SKM-1 treated with dmso at 0.1 percent for 144 hours (cell line): ENCODE data around the gene DEPDC5.

Experiments
- DNase-seq: peaks from one replicate; lab custom pipeline; 2025; ENCODE audit not compliant: unreplicated experiment; lab: John Stamatoyannopoulos, UW

DEPDC5 gene

DNA sequence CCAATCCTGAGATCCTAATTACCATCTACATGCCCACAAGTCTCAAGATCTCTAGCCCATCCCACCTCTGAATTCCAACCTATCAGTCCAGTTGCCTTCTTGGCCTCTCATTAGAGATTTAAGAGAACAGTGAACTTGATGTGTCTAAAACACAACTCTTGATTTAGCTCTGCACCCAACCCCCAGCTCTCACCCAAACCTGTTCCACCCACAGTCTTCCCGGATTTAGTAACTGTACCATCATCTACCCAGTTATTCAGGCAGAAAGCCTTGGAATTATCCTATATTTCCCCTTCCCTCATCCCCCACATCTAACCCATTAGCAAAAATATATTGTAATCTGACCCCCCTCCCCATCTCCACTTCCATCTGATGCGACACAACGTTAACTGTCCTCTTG lies 166.5 kb downstream of the DEPDC5 start:
- DNase-seq = no peak

- DNase-seq = no peak
These were observed 167.3 kb downstream of the DEPDC5 start for GRCh38 chr22:31921106-31921505.

- DNase-seq = peak; percentile 35
These were observed 168.7 kb downstream of the DEPDC5 start for GRCh38 chr22:31922534-31922933.

- peak; percentile 42 for DNase-seq
These were observed 169.3 kb downstream of the DEPDC5 start for GRCh38 chr22:31923136-31923535.

DNA sequence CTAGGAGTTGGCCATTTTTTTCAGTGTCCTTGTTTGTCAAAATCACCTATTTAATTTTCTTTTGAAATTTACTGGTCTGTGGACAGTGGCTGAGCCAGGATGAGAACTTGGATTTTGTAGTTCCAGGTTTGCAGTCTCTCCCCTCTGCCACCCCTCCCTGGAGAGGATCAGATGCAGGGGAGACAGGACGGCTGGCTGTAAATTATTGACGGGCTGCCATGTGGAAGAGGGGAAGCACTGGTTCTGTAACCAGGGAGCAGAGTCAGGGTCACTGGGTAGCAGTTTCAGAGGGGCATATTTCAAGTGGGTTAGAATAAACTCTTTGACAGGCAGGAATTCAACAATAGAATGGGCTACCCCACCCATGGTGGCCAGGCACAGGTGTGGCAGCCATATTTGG lies 169.9 kb downstream of the DEPDC5 start:
- no peak for DNase-seq

DNA sequence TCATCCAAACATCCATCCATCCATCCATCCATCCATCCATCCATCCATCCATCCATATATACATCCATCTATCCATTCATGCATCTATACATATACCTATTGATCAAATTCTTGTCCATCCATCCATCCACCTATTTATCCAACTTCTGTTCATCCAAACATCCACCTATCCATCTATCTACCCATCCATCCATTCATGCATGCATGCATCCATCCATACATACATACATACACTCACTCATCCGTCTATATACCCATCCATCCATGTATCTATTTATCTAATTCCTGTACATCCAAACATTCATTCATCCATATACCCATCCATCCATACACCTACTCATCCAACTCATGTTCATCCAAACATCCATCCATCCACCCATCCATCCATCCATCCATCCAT lies 171.2 kb downstream of the DEPDC5 start:
- DNase-seq = no peak

- no peak for DNase-seq
These were observed 172.2 kb downstream of the DEPDC5 start for GRCh38 chr22:31926024-31926423.

DNA sequence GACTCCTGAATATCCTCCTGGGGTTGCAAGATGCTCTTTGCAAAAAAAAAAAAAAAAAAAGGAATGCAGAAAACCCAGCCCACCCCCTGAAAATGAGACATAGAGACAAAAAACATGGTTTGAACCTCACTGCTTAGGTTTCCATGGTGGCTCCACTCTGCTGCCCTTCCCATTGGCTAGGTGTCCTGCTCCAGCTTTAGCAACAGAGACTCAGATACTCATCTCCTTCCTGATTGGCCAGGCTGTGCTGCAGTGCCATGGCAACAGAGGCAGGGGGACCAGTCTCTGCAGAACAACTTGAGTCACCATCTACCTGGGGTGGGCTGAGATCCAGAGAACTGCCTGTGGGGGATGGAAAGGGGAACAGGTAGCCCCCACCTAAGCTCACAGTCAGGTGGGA lies 173.2 kb downstream of the DEPDC5 start:
- no peak for DNase-seq

DNA sequence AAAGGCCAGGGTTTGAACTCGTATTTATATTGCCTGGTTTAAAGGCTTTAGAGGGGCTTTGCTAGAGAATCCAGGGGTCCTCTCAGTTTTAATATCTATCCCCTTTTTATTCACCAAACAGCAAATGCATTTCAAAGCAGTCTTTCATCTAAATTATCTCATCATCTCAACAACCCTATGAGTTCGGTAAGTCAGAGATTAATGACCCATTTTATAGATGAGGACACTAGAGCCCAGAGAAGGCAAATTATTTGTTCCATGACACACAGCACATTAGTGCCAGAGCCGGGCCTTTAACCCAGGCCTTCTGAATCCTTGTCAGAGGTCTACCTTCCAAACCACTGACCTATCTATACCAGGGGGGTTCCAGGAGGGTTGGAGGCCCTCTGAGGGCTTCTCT lies 173.7 kb downstream of the DEPDC5 start:
- DNase-seq = no peak

DNA sequence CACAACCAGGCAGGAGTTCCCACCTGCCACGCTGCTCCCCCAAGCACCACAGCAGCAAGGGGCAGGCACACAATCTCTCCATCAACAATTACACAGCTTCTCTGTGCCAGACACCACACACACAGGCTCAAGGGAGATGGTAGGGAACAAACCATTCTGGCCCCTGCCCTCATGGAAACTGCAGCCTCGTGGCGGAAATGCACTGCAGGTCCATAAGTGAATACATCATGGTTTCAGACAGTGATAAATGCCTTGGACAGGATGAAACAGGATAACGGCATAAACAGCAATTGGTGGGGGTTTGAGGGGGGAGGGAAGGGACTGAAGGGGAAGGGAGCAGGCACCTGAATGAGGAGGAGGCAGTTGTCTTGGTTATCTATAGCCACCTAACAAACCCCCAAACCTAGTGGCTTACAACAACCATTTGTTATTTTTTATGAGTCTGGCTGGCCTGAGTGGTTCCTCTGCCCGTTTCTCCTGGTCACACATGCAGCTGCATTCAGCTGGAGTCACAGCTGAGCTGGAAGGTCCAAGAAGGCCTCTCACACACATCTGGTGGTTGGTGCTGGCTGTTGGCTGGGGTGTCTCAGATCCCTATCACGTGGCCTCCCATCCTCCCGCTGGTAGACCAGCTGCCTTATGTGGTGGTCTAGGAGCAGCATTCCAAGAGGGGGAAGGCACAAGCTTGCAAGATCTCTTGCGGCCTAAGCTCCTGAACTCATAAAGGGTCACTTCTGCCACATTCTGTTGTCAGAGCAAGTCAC lies 175.5 kb downstream of the DEPDC5 start:
- DNase-seq = no peak

GRCh38 chr22:31932863-31933262 lies 179.0 kb downstream of the DEPDC5 start:
- no peak for DNase-seq

- DNase-seq = no peak
These were observed 179.6 kb downstream of the DEPDC5 start for GRCh38 chr22:31933406-31933805.

GRCh38 chr22:31933816-31934482 lies 180.1 kb downstream of the DEPDC5 start:
- DNase-seq = no peak

GRCh38 chr22:31935961-31936635 lies 182.3 kb downstream of the DEPDC5 start:
- DNase-seq = no peak

DNA sequence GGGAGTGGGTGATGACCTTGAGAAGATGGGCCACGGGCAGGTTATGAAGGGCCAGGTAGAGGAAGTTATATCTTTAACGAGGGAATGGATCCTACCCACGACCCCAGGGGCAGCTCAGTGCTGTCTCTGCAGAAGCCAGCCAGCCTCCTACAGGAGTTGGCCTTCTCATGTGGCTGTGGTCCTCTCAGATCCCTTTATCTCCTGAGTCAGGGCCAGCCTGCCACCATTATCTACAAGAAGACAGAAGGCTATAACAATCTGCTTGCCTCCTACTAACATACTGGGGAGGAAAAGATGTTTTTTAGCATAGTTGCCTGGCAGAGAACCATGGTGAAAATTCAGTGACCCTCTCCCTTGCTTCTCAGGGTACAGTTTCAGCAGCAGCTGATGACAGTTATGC lies 183.5 kb downstream of the DEPDC5 start:
- DNase-seq = no peak

DNA sequence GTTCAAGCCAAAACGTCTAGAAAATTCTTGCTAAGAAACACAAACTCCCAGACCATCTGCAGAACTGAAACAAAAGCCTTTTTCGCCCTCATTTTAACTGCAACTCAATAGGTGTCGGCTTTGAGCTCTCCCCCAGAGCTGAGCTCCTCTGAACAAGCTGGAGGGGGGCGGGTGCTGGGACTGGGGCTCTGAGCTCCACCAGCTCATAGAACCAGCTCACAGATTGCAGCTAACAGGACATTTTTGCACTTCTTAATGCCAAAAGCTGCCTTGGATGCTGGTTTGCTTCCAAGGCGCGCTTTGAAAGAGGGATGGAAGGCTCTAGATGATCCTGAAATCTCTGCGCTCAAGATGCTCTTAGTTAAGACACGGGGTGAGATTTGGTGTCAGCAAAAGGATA lies 184.5 kb downstream of the DEPDC5 start:
- DNase-seq = no peak

- DNase-seq = no peak
These were observed 186.7 kb downstream of the DEPDC5 start for GRCh38 chr22:31940506-31940905.

DNA sequence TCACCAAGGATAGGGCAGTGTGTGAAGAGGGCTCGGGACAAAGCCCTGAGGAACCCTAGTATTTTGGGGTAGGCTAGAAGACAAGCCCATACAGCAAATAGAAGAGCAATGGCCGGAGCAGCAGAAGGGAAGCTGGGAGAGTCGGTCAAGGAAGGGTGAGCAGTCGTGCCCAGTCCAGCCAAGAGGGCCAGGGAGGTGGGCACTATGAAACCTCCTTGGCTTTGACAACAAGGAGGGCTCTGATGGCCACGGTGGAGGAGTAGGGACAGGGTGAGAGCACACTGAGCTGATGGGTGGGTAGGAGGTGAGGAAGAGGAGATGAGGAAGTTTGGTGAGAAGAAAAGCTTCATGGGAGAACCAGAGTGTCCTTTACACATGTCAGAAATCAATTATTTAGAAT lies 188.3 kb downstream of the DEPDC5 start:
- DNase-seq = no peak

DNA sequence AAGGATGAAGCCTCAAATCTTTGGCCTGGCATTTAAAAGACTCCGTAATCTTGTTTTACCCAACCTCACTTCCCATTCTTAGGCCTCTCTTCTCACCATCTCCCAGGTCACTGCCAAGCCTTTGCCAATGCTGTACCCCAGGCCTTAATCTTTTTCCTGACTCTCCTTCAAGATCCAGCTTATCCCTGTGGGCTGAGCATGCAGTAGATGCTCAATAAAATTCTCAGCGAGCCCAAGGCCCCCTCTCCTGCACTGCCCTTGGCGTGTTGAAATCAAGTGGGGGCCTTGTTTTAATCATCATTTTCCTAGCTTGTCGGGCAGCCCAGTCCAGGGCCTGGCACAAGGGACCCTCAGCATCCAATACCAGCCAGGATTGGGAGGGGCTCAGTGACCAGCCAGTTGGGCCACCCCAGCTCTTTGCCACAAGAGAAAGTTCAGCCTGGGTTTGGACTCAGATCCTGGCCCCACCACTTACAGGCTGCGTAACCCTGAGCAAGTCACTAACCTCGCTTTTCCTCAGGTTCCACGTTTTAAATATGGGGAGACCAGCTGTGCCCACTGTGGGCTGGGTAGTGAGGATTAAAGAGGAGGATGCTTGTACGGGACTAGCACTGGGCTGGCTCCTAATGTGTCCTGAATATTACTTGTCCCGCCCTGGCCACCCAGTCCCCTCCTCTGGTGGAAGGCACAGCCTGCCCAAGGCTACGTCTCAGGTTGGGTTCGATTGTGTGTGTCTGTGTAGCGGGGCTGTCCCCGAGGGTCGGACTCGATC lies 189.6 kb downstream of the DEPDC5 start:
- DNase-seq = no peak

DNA sequence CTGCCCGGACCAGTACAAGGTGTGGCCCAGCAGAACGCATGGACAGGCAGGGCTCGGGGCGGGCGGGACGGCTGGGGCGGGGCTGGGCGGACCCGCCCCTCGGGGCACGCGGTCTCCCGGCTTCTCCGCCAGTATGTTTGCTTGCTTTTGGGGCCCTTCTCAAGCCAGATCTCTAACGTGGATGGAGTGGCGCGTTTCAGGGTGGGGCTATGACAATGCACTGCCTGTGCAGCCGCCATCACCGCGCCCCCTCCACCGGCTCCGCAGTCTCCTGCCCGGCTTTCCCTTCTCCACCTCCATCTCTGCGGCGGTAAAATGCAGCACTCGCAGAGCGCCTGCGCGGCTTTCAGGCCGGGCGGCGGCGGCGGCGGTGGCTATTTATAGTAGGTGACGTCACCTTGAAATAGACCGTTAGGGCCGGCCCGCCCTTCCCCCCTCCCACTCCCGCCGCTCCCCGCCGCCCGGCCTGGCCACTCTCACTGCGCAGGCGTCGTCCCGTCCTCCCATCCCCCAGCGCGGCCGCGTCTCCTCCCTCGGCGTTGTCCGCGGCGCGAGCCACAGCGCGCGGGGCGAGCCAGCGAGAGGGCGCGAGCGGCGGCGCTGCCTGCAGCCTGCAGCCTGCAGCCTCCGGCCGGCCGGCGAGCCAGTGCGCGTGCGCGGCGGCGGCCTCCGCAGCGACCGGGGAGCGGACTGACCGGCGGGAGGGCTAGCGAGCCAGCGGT lies 190.3 kb downstream of the DEPDC5 start, which contains the start of gene YWHAH:
Gene YWHAH, plus strand, starts transcription at position 558 of the 722 bp plus-strand sequence. CDS start 199 bp downstream, outside the sequence.
- DNase-seq = peak; percentile 85
